HEK293 (cell line): ENCODE results near the gene ANO3.

ENCODE experiments used
- CTCF ChIA-PET: fragments of 350-600 bp; formaldehyde crosslinking; extraction: SDS; loops from one replicate; lab custom pipeline; 2021; ENCODE audit warnings: antibody characterized with exemption; lab: Yijun Ruan, JAX
- POLR2A ChIA-PET: fragments of 300-600 bp; formaldehyde crosslinking; extraction: SDS; loops from one replicate; lab custom pipeline; 2020; ENCODE audit warnings: antibody characterized with exemption, inconsistent platforms; lab: Yijun Ruan, JAX
- H3K27ac ChIP-seq: fragments of 200-500 bp; sonication (Bioruptor generic); 2 replicates; pipeline ENCODE4 v1.5.1; 2014; ENCODE audit warnings: low read depth, low read length, control low read depth, inconsistent platforms; ENCODE audit errors: extremely low read depth
- H3K36me3 ChIP-seq, 2 experiments: fragments of 200-500 bp in 1 of 2; sonication (Bioruptor generic) in 1 of 2; 1 replicate in 1 of 2; 2 replicates in 1 of 2; pipeline ENCODE4 v1.5.1; 2014 to 2017; ENCODE audit warnings: inconsistent platforms in 2 of 2, low read length in 2 of 2; ENCODE audit not compliant: control insufficient read depth in 2 of 2, insufficient read depth in 1 of 2
- H3K4me1 ChIP-seq: fragments of 200-500 bp; sonication (Bioruptor generic); 2 replicates; pipeline ENCODE4 v1.5.1; 2014; ENCODE audit warnings: mild to moderate bottlenecking, low read length, inconsistent platforms; ENCODE audit not compliant: control insufficient read depth, insufficient read depth
- H3K4me3 ChIP-seq: 2 replicates; pipeline ENCODE4 v1.5.1; 2011; ENCODE audit warnings: low read depth, mild to moderate bottlenecking, control low read depth, low read length, moderate library complexity
- H3K9me3 ChIP-seq: fragments of 200-500 bp; sonication (Bioruptor generic); 2 replicates; pipeline ENCODE4 v1.5.1; 2014; ENCODE audit warnings: low read depth, low read length, inconsistent platforms; ENCODE audit not compliant: control insufficient read depth, insufficient read depth
- FEZF1 ChIP-seq: fragments of 450-650 bp; formaldehyde crosslinking; IDR thresholded peaks from 2 replicates; pipeline ENCODE4 v1.5.1; 2016; ENCODE audit warnings: missing biosample characterization, missing genetic modification characterization
- HIC1 ChIP-seq: fragments of 450-650 bp; formaldehyde crosslinking; IDR thresholded peaks from 2 replicates; pipeline ENCODE4 v1.5.1; 2016; ENCODE audit warnings: missing biosample characterization, missing genetic modification characterization
- SCRT2 ChIP-seq: fragments of 450-650 bp; formaldehyde crosslinking; IDR thresholded peaks from 2 replicates; pipeline ENCODE4 v1.5.1; 2016; ENCODE audit warnings: missing biosample characterization, missing genetic modification characterization
- SP7 ChIP-seq: fragments of 450-650 bp; formaldehyde crosslinking; IDR thresholded peaks from 2 replicates; pipeline ENCODE4 v1.5.1; 2016; ENCODE audit warnings: missing biosample characterization, missing genetic modification characterization
- WT1 ChIP-seq: fragments of 450-650 bp; formaldehyde crosslinking; IDR thresholded peaks from 2 replicates; pipeline ENCODE4 v1.5.1; 2016; ENCODE audit warnings: missing biosample characterization, missing genetic modification characterization
- ZBTB10 ChIP-seq: fragments of 450-650 bp; formaldehyde crosslinking; IDR thresholded peaks from 2 replicates; pipeline ENCODE4 v1.5.1; 2016; ENCODE audit warnings: missing biosample characterization, missing genetic modification characterization
- ZBTB44 ChIP-seq: fragments of 450-650 bp; IDR thresholded peaks from 2 replicates; pipeline ENCODE4 v1.5.1; 2018; ENCODE audit warnings: missing biosample characterization, mild to moderate bottlenecking, missing genetic modification characterization
- ZFP3 ChIP-seq: fragments of 450-650 bp; formaldehyde crosslinking; IDR thresholded peaks from 2 replicates; pipeline ENCODE4 v1.5.1; 2016; ENCODE audit warnings: low read depth, missing biosample characterization, missing genetic modification characterization
- ZNF175 ChIP-seq: fragments of 450-650 bp; formaldehyde crosslinking; IDR thresholded peaks from 2 replicates; pipeline ENCODE4 v1.5.1; 2016; ENCODE audit warnings: missing biosample characterization, missing genetic modification characterization
- ZNF202 ChIP-seq: fragments of 450-650 bp; formaldehyde crosslinking; IDR thresholded peaks from 2 replicates; pipeline ENCODE4 v1.5.1; 2016; ENCODE audit warnings: missing biosample characterization, missing genetic modification characterization, borderline replicate concordance
- ZNF580 ChIP-seq: fragments of 450-650 bp; formaldehyde crosslinking; IDR thresholded peaks from 2 replicates; pipeline ENCODE4 v1.5.1; 2016; ENCODE audit warnings: missing biosample characterization, missing genetic modification characterization
- ZNF585B ChIP-seq: fragments of 450-650 bp; formaldehyde crosslinking; IDR thresholded peaks from 2 replicates; pipeline ENCODE4 v1.5.1; 2016; ENCODE audit warnings: missing biosample characterization, missing genetic modification characterization
- ZNF621 ChIP-seq: fragments of 450-650 bp; formaldehyde crosslinking; IDR thresholded peaks from 2 replicates; pipeline ENCODE4 v1.5.1; 2017; ENCODE audit warnings: missing biosample characterization, missing genetic modification characterization
- ZNF629 ChIP-seq: fragments of 450-650 bp; formaldehyde crosslinking; IDR thresholded peaks from 2 replicates; pipeline ENCODE4 v1.5.1; 2017; ENCODE audit warnings: missing biosample characterization, missing genetic modification characterization
- ZNF692 ChIP-seq: fragments of 450-650 bp; formaldehyde crosslinking; IDR thresholded peaks from 2 replicates; pipeline ENCODE4 v1.5.1; 2016; ENCODE audit warnings: missing biosample characterization, missing genetic modification characterization
- ZNF701 ChIP-seq: fragments of 450-650 bp; formaldehyde crosslinking; IDR thresholded peaks from 2 replicates; pipeline ENCODE4 v1.5.1; 2016; ENCODE audit warnings: missing biosample characterization, missing genetic modification characterization
- ZSCAN5A ChIP-seq: fragments of 450-650 bp; formaldehyde crosslinking; IDR thresholded peaks from 2 replicates; pipeline ENCODE4 v1.5.1; 2016; ENCODE audit warnings: missing biosample characterization, missing genetic modification characterization

ANO3 gene

GRCh38 chr11:26571861-26572654 lies 240.1 kb downstream of the ANO3 start, which contains the start of gene MUC15 (continued):
- TF ChIP-seq ZBTB10 (tag by site-specific recombination) (no peak), HIC1 (tag by site-specific recombination) (no peak), ZFP3 (no peak), WT1 (tag by site-specific recombination) (no peak), ZNF580 (tag by site-specific recombination) (no peak), ZNF692 (no peak), ZNF629 (tag by site-specific recombination) (no peak), SCRT2 (tag by site-specific recombination) (no peak)
- TF ChIP-seq, all 188 proteins: peak for 0

GRCh38 chr11:26572770-26573402 lies 241.0 kb downstream of the ANO3 start:
- Histone ChIP-seq H3K4me3 (no peak overlapping the region), H3K9me3 (no peaks in the 10 kb centered on the region), H3K27ac (no peak overlapping the region), H3K4me1 (no peaks in the 10 kb centered on the region), H3K36me3 (no peaks in the 10 kb centered on the region)
- TF ChIP-seq ZNF585B (tag by site-specific recombination) = no peak
- TF ChIP-seq SP7 (tag by site-specific recombination) = no peak
- no peak for TF ChIP-seq ZSCAN5A (tag by site-specific recombination)
- no peak for TF ChIP-seq ZNF175 (tag by site-specific recombination)
- no peak for TF ChIP-seq ZNF701
- TF ChIP-seq FEZF1 (tag by site-specific recombination) = no peak
- TF ChIP-seq ZNF202 (tag by site-specific recombination) = no peak
- no peak for TF ChIP-seq ZNF621 (tag by site-specific recombination)
- TF ChIP-seq ZBTB44 (tag by site-specific recombination) = no peak
- ChIA-PET CTCF (interaction anchor here (0.5 kb wide), 1 partner anchor 93 kb away, joined by 3 read pairs; no protein-coding TSS in a partner anchor), POLR2A (no interaction called here)
